ENCODE results near the gene SLC35F3. TPM values are rescaled to one million over a fixed set of nuclear protein-coding genes. Genes with fewer than 3 reads are reported as not detected.
"Not testable (repeated sequence)": the region's sequence is repeated elsewhere in the genome, so short reads cannot be mapped to it uniquely, and the experiment has no call there.

The SLC35F3 gene
- total RNA-seq, 2 donors from 2014 or later: 14.4 to 14.8 TPM

DNA sequence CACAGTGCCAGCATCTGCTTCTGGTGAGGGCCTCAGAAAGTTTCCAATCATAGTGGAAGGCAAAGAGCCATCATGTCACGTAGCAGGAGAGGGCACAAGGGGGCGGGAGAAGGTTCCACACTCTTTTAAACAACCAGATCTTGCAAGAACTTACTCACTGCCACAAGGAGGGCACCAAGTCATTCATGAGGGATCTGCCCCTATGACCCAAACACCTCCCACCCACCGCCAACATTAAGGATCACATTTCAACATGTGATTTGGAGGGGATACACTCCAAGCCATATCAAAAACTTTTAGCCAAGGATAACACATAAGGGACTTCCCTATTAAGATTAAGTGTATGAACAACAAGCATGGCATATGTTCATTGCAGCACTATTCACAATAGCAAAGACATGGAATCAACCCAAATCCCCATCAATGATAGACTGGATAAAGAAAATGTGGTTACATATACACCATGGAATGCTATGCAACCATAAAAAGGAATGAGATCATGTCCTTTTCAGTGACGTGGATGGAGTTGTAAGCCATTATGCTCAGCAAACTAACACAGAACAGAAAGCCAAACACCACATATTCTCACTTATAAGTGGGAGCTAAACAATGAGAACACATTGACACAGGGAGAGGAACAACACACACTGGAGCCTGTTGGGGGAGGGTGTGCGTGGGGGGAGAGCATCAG is 19.9 kb upstream of the SLC35F3 start:
- TF ChIP-seq, protein P1, sequence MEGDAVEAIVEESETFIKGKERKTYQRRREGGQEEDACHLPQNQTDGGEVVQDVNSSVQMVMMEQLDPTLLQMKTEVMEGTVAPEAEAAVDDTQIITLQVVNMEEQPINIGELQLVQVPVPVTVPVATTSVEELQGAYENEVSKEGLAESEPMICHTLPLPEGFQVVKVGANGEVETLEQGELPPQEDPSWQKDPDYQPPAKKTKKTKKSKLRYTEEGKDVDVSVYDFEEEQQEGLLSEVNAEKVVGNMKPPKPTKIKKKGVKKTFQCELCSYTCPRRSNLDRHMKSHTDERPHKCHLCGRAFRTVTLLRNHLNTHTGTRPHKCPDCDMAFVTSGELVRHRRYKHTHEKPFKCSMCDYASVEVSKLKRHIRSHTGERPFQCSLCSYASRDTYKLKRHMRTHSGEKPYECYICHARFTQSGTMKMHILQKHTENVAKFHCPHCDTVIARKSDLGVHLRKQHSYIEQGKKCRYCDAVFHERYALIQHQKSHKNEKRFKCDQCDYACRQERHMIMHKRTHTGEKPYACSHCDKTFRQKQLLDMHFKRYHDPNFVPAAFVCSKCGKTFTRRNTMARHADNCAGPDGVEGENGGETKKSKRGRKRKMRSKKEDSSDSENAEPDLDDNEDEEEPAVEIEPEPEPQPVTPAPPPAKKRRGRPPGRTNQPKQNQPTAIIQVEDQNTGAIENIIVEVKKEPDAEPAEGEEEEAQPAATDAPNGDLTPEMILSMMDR (conservative IDR thresholded peaks at IDR 0.05): no peak
- H3K27me3 Mint-ChIP-seq (ENCODE audit: insufficient read depth): peaks cover 3% of the 10 kb centered on the region
- H3K9ac ChIP-seq (ENCODE audit: extremely low read depth, low read length, poor library complexity, severe bottlenecking): no peak overlapping the region
- peaks cover 12% of the 10 kb centered on the region for H3K9me3 ChIP-seq (ENCODE audit: control insufficient read depth, low read length)
- no peak overlapping the region for H3K4me3 Mint-ChIP-seq
- no peaks in the 10 kb centered on the region for H3K4me1 ChIP-seq (ENCODE audit: control insufficient read depth, insufficient read depth, low read length)
- H3K36me3 ChIP-seq (ENCODE audit: control insufficient read depth, insufficient read depth, low read length): no peaks in the 10 kb centered on the region
- H3K4me3 ChIP-seq (ENCODE audit: low read length): no peak overlapping the region
- peaks cover 5% of the 10 kb centered on the region for H3K4me1 Mint-ChIP-seq
- H3K9me3 Mint-ChIP-seq: peaks cover 10% of the 10 kb centered on the region
- no peak for DNase-seq
- H3K36me3 Mint-ChIP-seq (ENCODE audit: low read depth): no peaks in the 10 kb centered on the region
- H3K27ac ChIP-seq (ENCODE audit: low read depth, low read length): no peak overlapping the region
- WGBS, 2 experiments (ENCODE audit: insufficient coverage in 1 of 2, insufficient read length in 1 of 2): 79% methylated on average over 5 of the region's 5 CpGs; no CpG with 5 or more reads in 1 of the 2 experiments
- no peak overlapping the region for H3K27ac Mint-ChIP-seq
- H3K27me3 ChIP-seq (ENCODE audit: control insufficient read depth, insufficient read depth, low read length, poor library complexity, severe bottlenecking): no peaks in the 10 kb centered on the region

DNA sequence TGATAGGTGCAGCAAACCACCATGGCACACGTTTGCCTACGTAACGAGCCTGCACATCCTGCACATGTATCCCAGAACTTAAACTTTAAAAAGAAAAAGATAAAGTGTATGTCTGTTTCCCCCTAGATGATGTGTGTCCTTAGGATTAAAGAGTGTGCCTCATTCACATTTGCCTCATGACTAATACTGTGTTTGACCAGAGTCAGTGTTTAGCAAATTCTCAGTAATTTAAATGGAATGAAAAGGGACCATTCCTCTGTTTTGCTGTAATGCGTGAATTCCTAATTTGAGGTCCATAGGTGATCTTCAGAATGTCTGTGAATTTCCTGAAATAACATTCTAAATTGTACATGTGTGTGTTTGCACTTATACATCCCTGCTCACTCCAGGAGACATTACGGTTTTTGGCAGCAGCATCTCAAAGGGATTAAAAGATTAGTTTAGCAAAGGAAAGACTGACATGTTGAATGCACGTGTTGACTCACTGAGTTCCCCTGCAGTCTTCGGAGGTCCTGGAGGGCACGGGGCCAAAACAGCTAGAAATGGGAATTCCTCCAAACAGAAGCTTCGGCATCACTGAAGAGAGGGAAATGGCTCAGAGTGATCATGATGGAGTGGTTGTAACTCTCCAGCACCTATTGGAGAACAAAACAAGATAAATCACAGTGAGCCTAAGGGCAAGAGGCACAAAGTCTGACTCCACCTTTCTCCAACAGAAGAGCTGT is 19.1 kb upstream of the SLC35F3 start:
- TF ChIP-seq, protein P1 (conservative IDR thresholded peaks at IDR 0.05): no peak
- H3K27me3 Mint-ChIP-seq (ENCODE audit: insufficient read depth): peaks cover 3% of the 10 kb centered on the region
- Histone ChIP-seq H3K4me1 (ENCODE audit: control insufficient read depth, insufficient read depth, low read length) (no peaks in the 10 kb centered on the region), H3K36me3 (ENCODE audit: control insufficient read depth, insufficient read depth, low read length) (no peaks in the 10 kb centered on the region), H3K4me3 (ENCODE audit: low read length) (no peak overlapping the region), H3K9me3 (ENCODE audit: control insufficient read depth, low read length) (peaks cover 19% of the 10 kb centered on the region), H3K9ac (ENCODE audit: extremely low read depth, low read length, poor library complexity, severe bottlenecking) (no peak overlapping the region), H3K27me3 (ENCODE audit: control insufficient read depth, insufficient read depth, low read length, poor library complexity, severe bottlenecking) (no peaks in the 10 kb centered on the region), H3K27ac (ENCODE audit: low read depth, low read length) (no peak overlapping the region)
- H3K4me1 Mint-ChIP-seq: peaks cover 5% of the 10 kb centered on the region
- 83 to 89% methylated on average over 5 to 9 of the region's 9 CpGs for WGBS, 2 experiments (ENCODE audit: insufficient coverage in 1 of 2, insufficient read length in 1 of 2)
- H3K4me3 Mint-ChIP-seq: no peak overlapping the region
- DNase-seq: no peak
- H3K27ac Mint-ChIP-seq: no peak overlapping the region
- no peaks in the 10 kb centered on the region for H3K36me3 Mint-ChIP-seq (ENCODE audit: low read depth)
- H3K9me3 Mint-ChIP-seq: peaks cover 17% of the 10 kb centered on the region

DNA sequence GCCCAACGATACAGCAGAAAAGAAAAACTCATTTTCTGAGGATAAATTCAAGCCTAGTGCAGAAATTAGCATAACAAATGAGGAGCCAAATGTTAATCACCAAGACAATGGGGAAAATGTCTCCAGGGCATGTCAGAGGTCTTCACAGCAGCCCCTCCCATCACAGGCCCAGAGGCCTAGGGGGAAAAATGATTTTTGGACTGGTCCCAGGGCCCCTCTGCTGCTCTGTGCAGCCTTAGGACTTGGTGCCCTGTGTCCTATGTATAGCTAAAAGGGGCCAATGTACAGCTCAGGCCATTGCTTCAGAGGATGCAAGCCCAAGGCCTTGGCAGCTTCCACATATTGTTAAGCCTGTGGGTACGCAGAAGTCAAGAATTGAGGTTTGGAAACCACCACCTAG is 13.3 kb upstream of the SLC35F3 start:
- H3K27me3 Mint-ChIP-seq (ENCODE audit: insufficient read depth); H3K36me3 Mint-ChIP-seq (ENCODE audit: low read depth): not testable (repeated sequence)
- WGBS, 2 experiments (ENCODE audit: insufficient coverage in 1 of 2, insufficient read length in 1 of 2): 91 to 94% methylated on average over 2 of the region's 2 CpGs

More for the DNA sequence above, 13.3 kb upstream of the SLC35F3 start:
- peaks cover 43% of the 10 kb centered on the region for H3K9me3 ChIP-seq (ENCODE audit: control insufficient read depth, low read length)
- H3K27me3 ChIP-seq (ENCODE audit: control insufficient read depth, insufficient read depth, low read length, poor library complexity, severe bottlenecking); H3K27ac Mint-ChIP-seq; H3K36me3 ChIP-seq (ENCODE audit: control insufficient read depth, insufficient read depth, low read length); H3K4me3 ChIP-seq (ENCODE audit: low read length); H3K9ac ChIP-seq (ENCODE audit: extremely low read depth, low read length, poor library complexity, severe bottlenecking); DNase-seq; H3K4me1 Mint-ChIP-seq; H3K4me3 Mint-ChIP-seq; H3K4me1 ChIP-seq (ENCODE audit: control insufficient read depth, insufficient read depth, low read length); H3K27ac ChIP-seq (ENCODE audit: low read depth, low read length): not testable (repeated sequence)
- peaks cover 47% of the 10 kb centered on the region for H3K9me3 Mint-ChIP-seq
